ENCODE results near the gene SUGT1.

- TF ChIP-seq ZNF221 (tag by site-specific recombination; IDR thresholded peaks at IDR 0.05; ENCODE audit: borderline replicate concordance) (no peak), ZBTB26 (tag by site-specific recombination; optimal IDR thresholded peaks at IDR 0.05) (no peak), CTCF (tag by site-specific recombination; IDR thresholded peaks at IDR 0.05) (no peak), ZIC2 (tag by site-specific recombination; IDR thresholded peaks at IDR 0.05) (no peak), ZNF184 (tag by site-specific recombination; IDR thresholded peaks at IDR 0.05) (no peak)
These were observed 11.6 kb downstream of the SUGT1 start for GRCh38 chr13:52664272-52664671.

All from HEK293 (cell line).